T47D (cell line): Measurements from ENCODE around the gene CNTROB.
A peak's percentile ranks its signal among the peaks of the same experiment; 100 is the strongest.

Experiments used
- DNase-seq, 2 experiments: peaks; one replicate each; pipeline versions ENCODE4 v3.0.0 to v3.0.0-alpha.2; 2011 to 2012; ENCODE audit warnings: low read depth in 1 of 2, low spot score in 1 of 2
- JUND ChIP-seq: IDR thresholded peaks from 2 replicates; pipeline ENCODE4 v1.6.1; 2012; ENCODE audit warnings: low read depth
- in situ Hi-C: cut with HindIII; loops from 2 replicates; pipeline ENCODE4 v1.10.0; 2016; ENCODE audit warnings: low sequenced_read_pairs, low pct_unique_long_range_greater_than_20kb

Gene CNTROB

DNA sequence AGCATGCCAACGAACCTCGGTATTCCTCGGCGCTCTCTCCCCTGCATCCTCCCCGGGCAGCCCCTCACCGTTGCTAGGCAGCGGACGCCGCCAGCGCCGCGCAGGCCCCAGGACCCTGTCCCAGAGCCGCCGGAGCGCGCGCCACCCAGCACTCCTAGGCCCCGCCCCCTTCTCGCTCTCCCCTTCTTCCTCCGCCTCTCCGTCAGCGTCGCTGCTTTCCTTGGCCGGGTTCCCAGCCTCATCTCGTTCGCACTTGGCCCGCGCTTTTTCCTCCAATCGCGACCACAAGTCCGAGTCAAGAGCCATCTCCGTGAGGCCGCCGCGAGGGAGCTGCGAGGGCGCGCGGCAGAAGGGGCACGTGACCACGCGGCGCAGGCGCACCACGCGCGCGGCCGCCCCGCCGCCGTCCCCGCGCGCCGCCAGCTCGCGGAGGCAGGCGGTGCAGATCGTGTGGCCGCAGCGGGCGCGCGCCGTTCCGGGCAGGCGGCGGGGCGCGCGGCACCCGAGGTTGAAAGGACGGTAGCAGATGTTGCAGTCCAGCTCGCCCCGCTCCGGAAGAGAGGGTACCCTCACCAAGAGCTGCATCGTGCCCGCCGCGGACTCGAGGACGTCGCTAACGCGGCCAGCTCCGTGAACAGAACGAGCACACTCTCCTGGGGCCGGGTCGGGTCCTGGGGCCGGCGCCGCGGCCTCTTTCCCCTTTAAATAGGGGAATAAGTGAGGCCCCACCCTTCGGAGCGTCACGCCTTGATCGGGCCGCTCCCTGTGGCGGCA, 16.2 kb upstream of the CNTROB start, which contains the start of gene RNF227:
Gene RNF227 (minus strand): TSS at position 679 of the 774 bp plus-strand sequence. CDS start 94 bp downstream, at position 585.
- TF ChIP-seq JUND = no peak
- in situ Hi-C loops = no loop called here
- peak; percentile 48 to 90 for DNase-seq

GRCh38 chr17:7916385-7916682, 15.7 kb upstream of the CNTROB start:
- DNase-seq = no peak
- in situ Hi-C loops = no loop called here
- no peak for TF ChIP-seq JUND

GRCh38 chr17:7916808-7917207, 15.2 kb upstream of the CNTROB start:
- in situ Hi-C loops = no loop called here
- no peak for DNase-seq

DNA sequence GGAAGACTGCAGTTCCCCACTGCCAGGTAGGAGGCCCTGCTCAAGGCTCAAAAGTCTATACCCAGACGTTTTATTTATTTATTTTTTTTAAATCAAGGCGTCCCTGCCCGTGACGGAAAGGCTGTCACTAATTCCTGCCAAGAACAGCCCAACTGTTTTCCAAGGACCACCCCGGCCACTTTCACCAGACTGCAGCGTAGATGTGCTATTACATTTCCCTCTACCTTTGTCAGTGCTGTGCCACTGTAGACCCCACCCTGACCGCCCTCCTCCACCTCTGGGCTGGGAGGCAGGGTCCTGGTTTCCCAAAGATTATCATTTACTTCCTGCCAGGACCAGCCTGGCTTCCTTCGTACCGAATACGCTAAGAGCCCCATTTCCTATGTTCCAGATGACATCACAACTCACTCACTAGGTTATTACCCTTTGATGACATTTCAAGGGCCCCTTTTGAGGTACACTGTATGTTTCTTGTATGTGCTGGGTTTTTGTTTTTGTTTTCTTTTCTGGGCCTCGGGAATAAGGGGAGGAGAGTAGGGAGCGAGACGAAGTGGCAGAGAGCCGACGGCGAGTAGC, 9.6 kb upstream of the CNTROB start:
- DNase-seq = no peak
- in situ Hi-C loops = no loop called here
- TF ChIP-seq JUND = no peak

More at GRCh38 chr17:7916808-7917207, 15.2 kb upstream of the CNTROB start:
- TF ChIP-seq JUND = no peak

GRCh38 chr17:7922845-7923628, 9.0 kb upstream of the CNTROB start:
- no peak for TF ChIP-seq JUND
- in situ Hi-C loops = no loop called here
- no peak for DNase-seq

DNA sequence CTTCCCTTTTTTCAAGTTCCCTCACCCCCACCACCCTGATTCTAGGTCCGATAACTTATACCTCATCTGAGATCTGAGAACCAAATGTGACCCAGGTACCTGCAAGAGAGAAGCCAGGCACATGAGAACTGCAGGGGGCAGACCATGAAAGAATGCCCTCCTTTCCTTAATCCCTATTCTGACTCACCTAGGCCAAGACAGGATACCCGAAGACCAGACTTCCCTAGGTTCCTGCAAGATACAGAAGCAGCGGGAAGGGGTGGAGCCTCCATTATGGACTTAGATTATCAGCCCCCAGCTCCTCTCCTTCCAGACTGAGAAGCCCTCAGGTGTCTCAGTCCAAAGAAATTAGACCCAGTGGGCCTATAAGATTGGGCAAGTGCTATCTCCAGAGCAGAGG, 4.4 kb upstream of the CNTROB start:
- no peak for TF ChIP-seq JUND
- in situ Hi-C loops = no loop called here
- no peak for DNase-seq

GRCh38 chr17:7929158-7930023, 2.6 kb upstream of the CNTROB start, which contains the start of gene KCNAB3:
Gene KCNAB3, minus strand, starts transcription at chr17:7929856. Its CDS starts 421 bp downstream, at chr17:7929435.
- in situ Hi-C loops = no loop called here
- peak in 1 of 2 experiments; percentile 31 for DNase-seq
- TF ChIP-seq JUND = no peak

DNA sequence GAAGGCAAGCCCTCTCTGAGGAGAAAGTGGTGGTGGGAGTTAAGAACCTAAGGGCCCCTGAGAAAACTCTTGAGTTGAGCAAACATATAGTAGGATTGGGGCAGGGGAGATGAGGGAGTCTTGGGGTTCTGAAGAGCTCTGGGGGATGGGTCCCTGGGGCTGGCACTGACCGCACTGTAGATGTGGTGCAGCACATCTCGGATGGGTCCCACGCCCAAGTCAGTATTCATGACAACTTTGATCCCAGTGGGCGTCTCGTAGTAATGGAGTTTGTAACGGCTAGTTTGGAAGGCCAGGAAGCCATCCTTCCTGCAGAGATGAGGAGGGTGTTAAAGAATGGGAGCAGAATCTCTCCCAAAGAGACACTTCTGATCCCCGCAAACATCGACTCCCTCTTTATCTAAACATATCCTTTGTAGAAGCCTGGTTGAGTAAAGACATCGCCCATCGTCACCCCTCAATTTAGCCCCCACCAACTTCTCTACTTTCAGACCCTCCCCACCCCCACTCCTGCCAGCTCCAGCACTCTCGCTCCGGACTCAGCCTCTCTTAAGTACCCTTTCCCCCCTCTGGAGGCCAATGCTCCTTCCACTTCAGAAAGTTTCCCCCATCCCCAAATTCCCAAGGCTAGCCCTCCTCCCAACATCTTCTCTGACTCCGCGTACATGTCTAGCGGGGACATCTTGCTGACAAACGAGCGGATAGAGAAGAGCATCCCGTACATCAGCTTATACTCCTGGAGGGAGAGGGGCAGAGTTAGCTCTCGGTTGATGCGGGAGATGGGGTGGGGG, 970 bp upstream of the CNTROB start:
- in situ Hi-C loops = no loop called here
- no peak for DNase-seq

DNA sequence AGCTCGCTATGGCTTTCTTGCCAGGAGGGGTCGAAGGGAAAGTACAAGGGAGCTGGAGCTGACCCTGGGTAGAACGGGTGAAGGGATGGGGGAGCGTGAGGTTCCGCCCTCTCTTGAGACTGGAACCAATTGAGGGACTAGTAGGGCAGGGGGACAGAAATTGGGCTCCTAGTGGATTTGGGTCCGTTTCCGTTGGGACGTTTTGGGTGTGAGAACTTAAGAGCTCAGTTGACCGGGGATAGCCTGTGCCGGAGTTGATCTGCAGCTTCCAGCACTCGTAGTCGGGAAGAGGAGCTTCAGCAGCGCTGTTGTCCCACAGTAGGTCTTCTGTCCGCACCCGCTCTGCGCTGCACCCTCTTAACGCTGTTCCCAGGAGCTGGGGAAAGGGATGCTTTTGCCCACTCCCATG, 481 bp downstream of the CNTROB start:
- TF ChIP-seq JUND = no peak
- DNase-seq = peak; percentile 41 to 47
- in situ Hi-C loops = no loop called here

More for the DNA sequence above, 970 bp upstream of the CNTROB start:
- no peak for TF ChIP-seq JUND

DNA sequence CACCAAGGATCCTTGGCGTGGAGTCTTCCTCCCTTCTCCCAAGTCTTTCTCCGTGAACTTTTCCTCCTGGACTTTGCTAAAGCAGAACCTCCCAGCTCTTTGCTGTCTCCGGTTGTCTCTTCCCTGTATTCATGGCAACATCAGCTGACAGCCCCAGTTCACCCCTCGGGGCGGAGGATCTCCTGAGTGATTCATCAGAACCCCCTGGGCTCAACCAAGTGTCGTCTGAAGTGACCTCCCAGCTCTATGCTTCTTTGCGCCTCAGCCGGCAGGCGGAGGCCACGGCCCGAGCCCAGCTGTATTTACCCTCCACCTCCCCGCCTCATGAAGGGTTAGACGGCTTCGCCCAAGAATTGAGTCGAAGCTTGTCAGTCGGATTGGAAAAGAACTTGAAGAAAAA, 943 bp downstream of the CNTROB start:
- peak; percentile 23 to 47 for DNase-seq
- in situ Hi-C loops = no loop called here

DNA sequence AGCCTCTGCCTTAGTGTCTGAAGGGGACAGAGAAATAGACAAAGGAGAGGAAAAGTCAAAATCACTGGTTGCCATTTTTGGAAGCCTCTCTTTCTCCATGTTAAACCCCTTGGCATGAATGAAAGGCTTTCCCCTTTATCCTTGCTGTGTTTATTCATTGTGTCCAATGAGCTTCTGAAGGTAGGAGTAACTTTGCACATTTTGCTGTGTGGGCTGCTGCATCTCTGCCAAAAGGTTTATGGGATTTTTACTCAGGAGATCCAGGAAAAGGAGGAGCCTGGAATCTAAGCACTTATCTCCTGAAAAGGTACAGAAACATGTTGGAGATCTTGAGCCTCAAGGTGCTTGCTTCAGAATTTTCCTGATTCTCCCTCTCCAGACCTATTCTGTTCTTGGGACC, 3.9 kb downstream of the CNTROB start:
- in situ Hi-C loops = no loop called here
- no peak for TF ChIP-seq JUND
- no peak for DNase-seq

More for the DNA sequence above, 943 bp downstream of the CNTROB start:
- TF ChIP-seq JUND = no peak
